Measurements from ENCODE around the gene RNF157. TPM values are rescaled to one million over a fixed set of nuclear protein-coding genes. Genes with fewer than 3 reads are reported as not detected.

The RNF157 gene
- total RNA-seq, 4 donors from 2014 or later, result 0.85 to 3.4 (median 1.3) TPM

GRCh38 chr17:76155988-76156661, 84.2 kb downstream of the RNF157 start:
- Histone ChIP-seq H3K36me3 (no peaks in the 10 kb centered on the region), H3K9me3 (no peaks in the 10 kb centered on the region), H3K4me1 (no peaks in the 10 kb centered on the region), H3K27ac (no peak overlapping the region), H3K27me3 (no peaks in the 10 kb centered on the region), H3K4me3 (no peak overlapping the region)
- TF ChIP-seq, protein P1, sequence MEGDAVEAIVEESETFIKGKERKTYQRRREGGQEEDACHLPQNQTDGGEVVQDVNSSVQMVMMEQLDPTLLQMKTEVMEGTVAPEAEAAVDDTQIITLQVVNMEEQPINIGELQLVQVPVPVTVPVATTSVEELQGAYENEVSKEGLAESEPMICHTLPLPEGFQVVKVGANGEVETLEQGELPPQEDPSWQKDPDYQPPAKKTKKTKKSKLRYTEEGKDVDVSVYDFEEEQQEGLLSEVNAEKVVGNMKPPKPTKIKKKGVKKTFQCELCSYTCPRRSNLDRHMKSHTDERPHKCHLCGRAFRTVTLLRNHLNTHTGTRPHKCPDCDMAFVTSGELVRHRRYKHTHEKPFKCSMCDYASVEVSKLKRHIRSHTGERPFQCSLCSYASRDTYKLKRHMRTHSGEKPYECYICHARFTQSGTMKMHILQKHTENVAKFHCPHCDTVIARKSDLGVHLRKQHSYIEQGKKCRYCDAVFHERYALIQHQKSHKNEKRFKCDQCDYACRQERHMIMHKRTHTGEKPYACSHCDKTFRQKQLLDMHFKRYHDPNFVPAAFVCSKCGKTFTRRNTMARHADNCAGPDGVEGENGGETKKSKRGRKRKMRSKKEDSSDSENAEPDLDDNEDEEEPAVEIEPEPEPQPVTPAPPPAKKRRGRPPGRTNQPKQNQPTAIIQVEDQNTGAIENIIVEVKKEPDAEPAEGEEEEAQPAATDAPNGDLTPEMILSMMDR (IDR thresholded peaks at IDR 0.05), result no peak
- TF ChIP-seq POLR2AphosphoS5 (IDR thresholded peaks at IDR 0.05) (no peak), EP300 (IDR thresholded peaks at IDR 0.05) (no peak), POLR2A (IDR thresholded peaks at IDR 0.05) (no peak)
- peak in 1 of 2 donors; percentile 60 for DNase-seq (ENCODE audit: low spot score in 2 of 2)
- WGBS, result 75% methylated on average over 10 of the region's 13 CpGs

DNA sequence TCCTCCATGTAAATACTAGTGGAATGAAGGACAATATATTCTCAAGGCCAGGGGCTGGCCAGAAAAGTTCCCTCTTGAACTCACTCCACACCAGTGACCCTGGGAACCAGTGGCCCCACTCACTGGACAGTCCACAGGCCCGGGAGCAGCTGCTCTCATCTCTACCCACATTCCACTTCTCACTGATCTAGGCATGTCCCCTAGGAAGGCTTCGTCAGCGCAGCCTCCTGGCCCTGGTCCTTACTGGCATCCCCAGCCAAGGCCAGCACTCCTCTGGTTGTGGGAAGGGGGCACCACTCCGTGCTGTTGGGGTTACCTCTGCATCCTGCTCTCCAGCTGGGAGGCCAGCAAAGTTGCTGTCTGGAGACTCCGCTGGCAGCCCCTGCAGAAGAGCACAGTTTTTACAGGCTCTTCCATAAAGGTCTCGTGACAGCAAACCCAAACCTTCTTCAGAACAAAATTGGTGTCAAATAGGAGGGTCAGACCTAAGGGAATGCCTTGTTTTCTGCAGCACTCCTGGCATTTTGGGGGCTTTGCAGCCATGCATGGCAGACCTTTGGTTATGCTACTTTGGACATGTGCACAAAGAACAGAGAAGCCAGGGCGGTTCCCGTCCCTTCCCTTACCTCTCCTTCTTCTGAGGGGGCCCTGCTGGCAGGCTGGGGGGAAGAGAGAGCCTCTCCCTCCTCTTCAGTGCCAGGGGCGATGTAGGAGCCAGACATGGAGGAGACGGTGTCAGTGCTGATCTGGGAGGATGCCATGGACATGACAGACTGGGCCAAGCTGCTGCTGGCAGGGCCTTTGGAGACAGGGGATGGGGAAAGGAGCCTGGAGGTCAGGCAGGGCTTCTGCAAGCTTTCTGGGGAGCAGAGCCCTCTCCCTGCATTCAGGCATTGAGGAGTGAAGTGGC, 85.1 kb downstream of the RNF157 start:
- H3K9me3 ChIP-seq, result no peaks in the 10 kb centered on the region
- peak; percentile 28 to 71 for DNase-seq (ENCODE audit: low spot score in 2 of 2)
- 77% methylated on average over 8 of the region's 10 CpGs for WGBS
- TF ChIP-seq, protein P1 (IDR thresholded peaks at IDR 0.05), result no peak
- TF ChIP-seq POLR2A (IDR thresholded peaks at IDR 0.05), result no peak
- TF ChIP-seq POLR2AphosphoS5 (IDR thresholded peaks at IDR 0.05), result no peak
- no peak for TF ChIP-seq EP300 (IDR thresholded peaks at IDR 0.05)
- H3K27ac ChIP-seq, result no peak overlapping the region
- H3K4me3 ChIP-seq, result no peak overlapping the region
- H3K27me3 ChIP-seq, result no peaks in the 10 kb centered on the region
- H3K4me1 ChIP-seq, result no peaks in the 10 kb centered on the region
- H3K36me3 ChIP-seq, result no peaks in the 10 kb centered on the region

GRCh38 chr17:76154292-76154691, 86.0 kb downstream of the RNF157 start:
- 93% methylated on average over 3 of the region's 3 CpGs for WGBS
- Histone ChIP-seq H3K27me3 (no peaks in the 10 kb centered on the region), H3K36me3 (no peaks in the 10 kb centered on the region), H3K9me3 (no peaks in the 10 kb centered on the region), H3K27ac (no peak overlapping the region), H3K4me1 (no peaks in the 10 kb centered on the region), H3K4me3 (no peak overlapping the region)
- DNase-seq (ENCODE audit: low spot score in 2 of 2), result no peak
- TF ChIP-seq EP300 (IDR thresholded peaks at IDR 0.05) (no peak), POLR2A (IDR thresholded peaks at IDR 0.05) (no peak), POLR2AphosphoS5 (IDR thresholded peaks at IDR 0.05) (no peak)

- TF ChIP-seq POLR2AphosphoS5 (IDR thresholded peaks at IDR 0.05), result no peak
- no peak for TF ChIP-seq EP300 (IDR thresholded peaks at IDR 0.05)
- no peak for TF ChIP-seq POLR2A (IDR thresholded peaks at IDR 0.05)
- TF ChIP-seq, protein P1 (IDR thresholded peaks at IDR 0.05), result no peak
- no peak overlapping the region for H3K27ac ChIP-seq
- H3K4me1 ChIP-seq, result no peaks in the 10 kb centered on the region
- H3K36me3 ChIP-seq, result no peaks in the 10 kb centered on the region
- DNase-seq (ENCODE audit: low spot score in 2 of 2), result peak in 1 of 2 donors; percentile 67
- H3K27me3 ChIP-seq, result no peaks in the 10 kb centered on the region
- H3K9me3 ChIP-seq, result no peaks in the 10 kb centered on the region
- WGBS, result 83% methylated on average over 5 of the region's 5 CpGs
- no peak overlapping the region for H3K4me3 ChIP-seq
Measured at GRCh38 chr17:76153640-76154039, 86.7 kb downstream of the RNF157 start.

DNA sequence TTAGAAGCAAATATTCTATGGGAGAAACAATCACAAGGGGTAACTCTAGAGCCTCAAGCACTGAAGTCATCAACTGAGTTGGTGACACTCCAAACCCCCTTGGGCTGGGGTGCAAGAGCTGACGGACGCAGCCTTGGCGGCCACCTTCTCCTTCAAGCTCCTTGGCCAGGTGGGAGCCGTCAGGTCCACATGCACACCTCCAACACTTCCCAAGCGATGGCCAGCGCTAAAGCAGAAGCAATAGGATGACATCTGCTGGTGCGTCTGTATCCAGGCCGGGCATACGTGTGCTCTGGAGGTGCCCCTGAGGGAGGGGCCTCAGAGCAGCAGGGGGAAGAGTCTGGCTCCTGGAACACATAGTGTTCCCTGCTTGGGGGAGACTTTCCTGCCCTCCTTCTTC, 87.1 kb downstream of the RNF157 start:
- no peak overlapping the region for H3K27ac ChIP-seq
- WGBS, result 90% methylated on average over 4 of the region's 9 CpGs

More for the DNA sequence above, 87.1 kb downstream of the RNF157 start:
- H3K4me3 ChIP-seq, result no peak overlapping the region
- peak in 1 of 2 donors; percentile 58 for DNase-seq (ENCODE audit: low spot score in 2 of 2)
- no peaks in the 10 kb centered on the region for H3K27me3 ChIP-seq
- H3K9me3 ChIP-seq, result no peaks in the 10 kb centered on the region
- H3K4me1 ChIP-seq, result no peaks in the 10 kb centered on the region
- no peaks in the 10 kb centered on the region for H3K36me3 ChIP-seq
- TF ChIP-seq POLR2AphosphoS5 (IDR thresholded peaks at IDR 0.05) (no peak), EP300 (IDR thresholded peaks at IDR 0.05) (no peak), POLR2A (IDR thresholded peaks at IDR 0.05) (no peak)
- TF ChIP-seq, protein P1 (IDR thresholded peaks at IDR 0.05), result no peak
